ENCODE results near the gene MYH10.
A peak's percentile ranks its signal among the peaks of the same experiment; 100 is the strongest.

Gene MYH10

GRCh38 chr17:8473451-8474192 lies 156.9 kb downstream of the MYH10 start:
- no peak for DNase-seq
- peaks cover 53 to 74% (median 65%) of the 10 kb centered on the region in 3 donors for H3K36me3 ChIP-seq
- H3K9me3 ChIP-seq, result no peaks in the 10 kb centered on the region
- no peak for TF ChIP-seq CTCF (IDR thresholded peaks at IDR 0.05)
- peaks cover 0 to 53% (median 28%) of the 10 kb centered on the region in 4 donors for H3K4me1 ChIP-seq
- no peaks in the 10 kb centered on the region for H3K27me3 ChIP-seq
- peak overlapping the region; percentile 61 to 82 for H3K27ac ChIP-seq
- H3K4me3 ChIP-seq, result no peak overlapping the region
- intact Hi-C loops (cut with DNase I; ENCODE audit: low total_unique reads), result no loop called here

- peaks cover 45 to 72% (median 65%) of the 10 kb centered on the region in 3 donors for H3K36me3 ChIP-seq
- intact Hi-C loops (cut with DNase I; ENCODE audit: low total_unique reads), result no loop called here
- TF ChIP-seq CTCF (IDR thresholded peaks at IDR 0.05), result no peak
- no peaks in the 10 kb centered on the region for H3K27me3 ChIP-seq
- H3K4me1 ChIP-seq, result peaks cover 0 to 62% (median 29%) of the 10 kb centered on the region in 4 donors
- no peak overlapping the region for H3K4me3 ChIP-seq
- H3K27ac ChIP-seq, result peak overlapping the region; percentile 61 to 82
- no peaks in the 10 kb centered on the region for H3K9me3 ChIP-seq
- no peak for DNase-seq
Measured at GRCh38 chr17:8472663-8473062, 157.9 kb downstream of the MYH10 start.

GRCh38 chr17:8470447-8471047 lies 160.0 kb downstream of the MYH10 start:
- H3K4me1 ChIP-seq, result peaks cover 0 to 83% (median 44%) of the 10 kb centered on the region in 4 donors
- H3K27ac ChIP-seq, result peak overlapping the region; percentile 61 to 82
- no peak overlapping the region for H3K4me3 ChIP-seq
- intact Hi-C loops (cut with DNase I; ENCODE audit: low total_unique reads), result no loop called here
- peak in 1 of 2 donors; percentile 83 for DNase-seq
- H3K27me3 ChIP-seq, result no peaks in the 10 kb centered on the region
- H3K36me3 ChIP-seq, result peaks cover 33 to 67% (median 56%) of the 10 kb centered on the region in 3 donors
- TF ChIP-seq CTCF (IDR thresholded peaks at IDR 0.05), result no peak
- H3K9me3 ChIP-seq, result no peaks in the 10 kb centered on the region

GRCh38 chr17:8469964-8470363 lies 160.6 kb downstream of the MYH10 start:
- Histone ChIP-seq H3K36me3 (peaks cover 28 to 66% (median 50%) of the 10 kb centered on the region in 3 donors), H3K4me3 (no peak overlapping the region), H3K4me1 (peaks cover 0 to 89% (median 50%) of the 10 kb centered on the region in 4 donors), H3K9me3 (no peaks in the 10 kb centered on the region), H3K27me3 (no peaks in the 10 kb centered on the region), H3K27ac (peak overlapping the region; percentile 61 to 82)
- DNase-seq, result no peak
- intact Hi-C loops (cut with DNase I; ENCODE audit: low total_unique reads), result no loop called here
- TF ChIP-seq CTCF (IDR thresholded peaks at IDR 0.05), result no peak

- no peak for TF ChIP-seq CTCF (IDR thresholded peaks at IDR 0.05)
- H3K4me1 ChIP-seq, result peaks cover 0 to 99% (median 60%) of the 10 kb centered on the region in 4 donors
- no peaks in the 10 kb centered on the region for H3K9me3 ChIP-seq
- no peaks in the 10 kb centered on the region for H3K27me3 ChIP-seq
- no peak overlapping the region for H3K4me3 ChIP-seq
- intact Hi-C loops (cut with DNase I; ENCODE audit: low total_unique reads), result no loop called here
- no peak for DNase-seq
- H3K27ac ChIP-seq, result peak overlapping the region; percentile 65 to 82
- peaks cover 19 to 65% (median 42%) of the 10 kb centered on the region in 3 donors for H3K36me3 ChIP-seq
Measured at GRCh38 chr17:8468980-8469379, 161.5 kb downstream of the MYH10 start.

Data from tibial artery (tissue), 4 donors.